ENCODE data around the gene ZNHIT2. TPM values are rescaled to one million over a fixed set of nuclear protein-coding genes. Genes with fewer than 3 reads are reported as not detected.

Gene ZNHIT2
- total and polyA plus RNA-seq, 3 experiments from 2014 or later = 15.2 to 20.1 (median 19.8) TPM

DNA sequence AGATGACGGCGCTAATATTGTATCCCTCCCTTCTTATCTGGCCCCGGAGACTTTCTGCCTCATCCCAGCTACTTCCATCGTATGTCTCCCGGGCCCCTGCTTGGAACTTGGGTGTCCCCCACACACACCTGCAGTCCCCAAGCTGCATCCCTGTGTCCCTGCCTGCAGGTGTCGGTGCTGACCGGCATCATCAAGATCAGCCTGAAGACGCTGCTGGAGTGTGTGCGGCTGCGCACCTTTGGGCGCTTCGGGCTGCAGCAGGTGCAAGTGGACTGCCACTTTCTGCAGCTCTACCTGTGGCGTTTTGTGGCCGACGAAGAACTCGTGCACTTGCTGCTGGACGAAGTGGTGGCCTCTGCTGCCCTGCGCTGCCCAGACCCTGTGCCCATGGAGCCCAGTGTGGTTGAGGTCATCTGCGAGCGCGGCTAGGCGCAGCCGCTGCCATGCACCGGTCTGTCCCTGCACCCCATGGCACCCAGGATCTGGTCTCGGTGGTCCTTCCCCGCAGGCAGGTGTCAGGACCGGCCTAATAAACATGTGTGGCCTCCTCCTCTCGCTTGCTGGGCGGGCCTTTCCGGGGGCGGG is 6.2 kb downstream of the ZNHIT2 start:
- H3K9me3 Mint-ChIP-seq = no peaks in the 10 kb centered on the region
- Histone ChIP-seq H3K4me1 (ENCODE audit: insufficient read depth, low read length) (peaks cover 42% of the 10 kb centered on the region), H3K4me3 (ENCODE audit: low read length) (no peak overlapping the region), H3K36me3 (ENCODE audit: insufficient read depth, low read length) (peaks cover 17% of the 10 kb centered on the region), H3K27ac (ENCODE audit: low read depth, low read length) (no peak overlapping the region), H3K9me3 (ENCODE audit: low read length) (no peaks in the 10 kb centered on the region), H3K27me3 (ENCODE audit: insufficient read depth, low read length, poor library complexity, severe bottlenecking) (no peaks in the 10 kb centered on the region)
- peaks cover 0 to 2% of the 10 kb centered on the region in 2 donors for H3K27me3 Mint-ChIP-seq
- H3K4me3 Mint-ChIP-seq = peak overlapping the region; percentile 83 to 90 (median 87)
- CTCF ChIA-PET = interaction anchor here (0.7 to 6.1 kb wide), 26 partner anchors 10 to 263 kb away, joined by 3 to 104 read pairs (median 4); partner anchors contain the start of genes ARL2, CAPN1, CDC42EP2 and CDCA5
- no peak for DNase-seq
- POLR2A ChIA-PET = interaction anchor here (0.6 to 4.9 kb wide), 11 partner anchors 10 to 385 kb away, joined by 3 to 40 read pairs (median 6); partner anchors contain the start of genes ARL2, CAPN1, FAU and MRPL49
- peaks cover 30 to 50% (median 30%) of the 10 kb centered on the region in 3 donors for H3K4me1 Mint-ChIP-seq
- peak overlapping the region; percentile 67 to 93 (median 86) for H3K27ac Mint-ChIP-seq
- H3K36me3 Mint-ChIP-seq = peaks cover 0 to 35% (median 2%) of the 10 kb centered on the region in 3 donors

DNA sequence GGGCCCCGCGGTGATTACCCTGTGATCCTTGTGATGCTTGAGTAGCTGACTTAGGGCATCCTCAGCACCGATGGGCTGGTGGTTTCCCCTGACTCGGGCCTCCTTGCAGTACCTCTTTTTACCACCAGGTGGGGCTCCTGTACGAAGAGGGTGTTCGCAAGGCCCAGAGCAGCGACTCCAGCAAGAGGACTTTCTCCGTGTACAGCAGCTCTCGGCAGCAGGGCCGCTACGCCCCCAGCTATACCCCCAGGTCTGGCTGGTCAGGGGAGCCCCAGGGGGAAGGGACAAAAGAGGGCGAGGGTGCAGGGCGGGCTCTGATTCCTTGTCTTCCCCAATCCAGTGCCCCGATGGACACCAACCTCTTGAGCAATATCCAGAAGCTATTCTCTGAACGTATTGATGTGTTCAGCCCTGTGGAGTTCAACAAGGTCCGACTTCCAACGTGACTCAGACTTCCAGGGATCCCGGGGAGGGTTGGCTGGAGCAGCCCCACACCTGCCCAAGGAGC is 7.1 kb downstream of the ZNHIT2 start:
- Histone ChIP-seq H3K36me3 (ENCODE audit: insufficient read depth, low read length) (peaks cover 19% of the 10 kb centered on the region), H3K4me1 (ENCODE audit: insufficient read depth, low read length) (peaks cover 33% of the 10 kb centered on the region), H3K4me3 (ENCODE audit: low read length) (no peak overlapping the region), H3K27ac (ENCODE audit: low read depth, low read length) (peak overlapping the region; percentile 15), H3K9me3 (ENCODE audit: low read length) (no peaks in the 10 kb centered on the region), H3K27me3 (ENCODE audit: insufficient read depth, low read length, poor library complexity, severe bottlenecking) (no peaks in the 10 kb centered on the region)
- peaks cover 30 to 46% (median 31%) of the 10 kb centered on the region in 3 donors for H3K4me1 Mint-ChIP-seq
- ChIA-PET CTCF (interaction anchor here (0.7 to 6.1 kb wide), 22 partner anchors 10 to 345 kb away, joined by 3 to 104 read pairs (median 4); partner anchors contain the start of genes ARL2, CAPN1, CDC42EP2 and CDCA5), POLR2A (interaction anchor here (0.5 to 4.9 kb wide), 8 partner anchors 10 to 358 kb away, joined by 3 to 40 read pairs (median 4); partner anchors contain the start of genes ARL2, FAU, MRPL49 and VPS51)
- DNase-seq = peak; percentile 84 to 95 (median 92)
- peak overlapping the region; percentile 50 to 95 (median 86) for H3K27ac Mint-ChIP-seq
- peaks cover 0 to 2% of the 10 kb centered on the region in 2 donors for H3K27me3 Mint-ChIP-seq
- H3K9me3 Mint-ChIP-seq = no peaks in the 10 kb centered on the region
- peak overlapping the region in 5 of 7 donors; percentile 29 to 84 (median 57) for H3K4me3 Mint-ChIP-seq
- H3K36me3 Mint-ChIP-seq = peaks cover 0 to 37% (median 8%) of the 10 kb centered on the region in 3 donors

DNA sequence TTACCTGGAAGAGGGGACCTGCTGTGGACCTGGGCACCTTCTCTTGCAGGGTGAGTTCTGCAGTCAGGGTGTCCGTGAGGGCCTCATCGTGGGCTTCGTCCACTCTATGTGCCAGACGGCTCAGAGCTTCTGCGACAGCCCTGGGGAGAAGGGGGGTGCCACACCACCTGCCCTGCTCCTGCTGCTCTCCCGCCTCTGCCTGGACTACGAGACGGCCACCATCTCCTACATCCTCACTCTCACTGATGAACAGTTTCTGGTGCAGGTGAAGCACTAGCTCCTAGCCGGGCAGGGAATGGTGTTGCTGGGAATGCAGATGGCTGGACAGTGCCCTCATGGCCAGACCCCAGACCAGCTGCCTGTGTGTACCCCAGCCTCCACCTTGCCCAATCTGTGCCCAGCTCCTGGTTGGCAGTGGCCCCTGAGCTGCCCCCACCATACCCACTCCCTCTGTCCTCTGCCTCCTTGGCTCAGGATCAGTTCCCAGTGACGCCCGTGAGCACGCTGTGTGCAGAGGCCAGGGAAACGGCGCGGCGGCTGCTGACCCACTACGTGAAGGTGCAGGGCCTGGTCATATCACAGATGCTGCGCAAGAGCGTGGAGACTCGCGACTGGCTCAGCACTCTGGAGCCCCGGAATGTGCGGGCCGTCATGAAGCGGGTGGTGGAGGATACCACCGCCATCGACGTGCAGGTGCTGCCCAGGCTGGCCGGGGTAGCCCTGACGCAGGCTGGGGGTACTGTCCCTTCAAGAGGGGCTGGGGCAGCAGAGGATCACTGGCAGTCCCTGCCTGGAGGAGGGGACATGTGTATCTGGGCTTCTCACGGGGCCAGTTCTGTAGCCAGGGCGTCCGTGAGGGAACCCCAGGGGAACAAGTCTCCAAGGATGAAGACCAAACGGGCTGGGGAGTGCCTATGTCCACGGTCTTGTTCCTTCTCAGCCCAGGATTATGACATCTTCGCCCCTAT is 8.0 kb downstream of the ZNHIT2 start:
- Mint-ChIP-seq H3K9me3 (no peaks in the 10 kb centered on the region), H3K27me3 (peaks cover 0 to 2% of the 10 kb centered on the region in 2 donors), H3K36me3 (peaks cover 0 to 43% (median 9%) of the 10 kb centered on the region in 3 donors), H3K4me3 (peak overlapping the region in 1 of 7 donors; percentile 84), H3K4me1 (peaks cover 33 to 44% (median 33%) of the 10 kb centered on the region in 3 donors), H3K27ac (peak overlapping the region; percentile 50 to 95 (median 86))
- Histone ChIP-seq H3K4me3 (ENCODE audit: low read length) (no peak overlapping the region), H3K9me3 (ENCODE audit: low read length) (no peaks in the 10 kb centered on the region), H3K4me1 (ENCODE audit: insufficient read depth, low read length) (peaks cover 32% of the 10 kb centered on the region), H3K27me3 (ENCODE audit: insufficient read depth, low read length, poor library complexity, severe bottlenecking) (no peaks in the 10 kb centered on the region), H3K36me3 (ENCODE audit: insufficient read depth, low read length) (peaks cover 21% of the 10 kb centered on the region), H3K27ac (ENCODE audit: low read depth, low read length) (no peak overlapping the region)
- ChIA-PET POLR2A (interaction anchor here (0.5 to 4.9 kb wide), 6 partner anchors 8 to 13 kb away, joined by 4 to 40 read pairs (median 5); partner anchors contain the start of genes FAU, MRPL49, VPS51 and ZNHIT2), CTCF (interaction anchor here (0.9 to 6.1 kb wide), 15 partner anchors 8 to 344 kb away, joined by 3 to 104 read pairs (median 4); partner anchors contain the start of genes ARL2, CAPN1, CDCA5 and FAU)
- no peak for DNase-seq

- Histone ChIP-seq H3K4me1 (ENCODE audit: insufficient read depth, low read length) (peaks cover 27% of the 10 kb centered on the region), H3K4me3 (ENCODE audit: low read length) (no peak overlapping the region), H3K9me3 (ENCODE audit: low read length) (no peaks in the 10 kb centered on the region), H3K27ac (ENCODE audit: low read depth, low read length) (no peak overlapping the region), H3K27me3 (ENCODE audit: insufficient read depth, low read length, poor library complexity, severe bottlenecking) (no peaks in the 10 kb centered on the region), H3K36me3 (ENCODE audit: insufficient read depth, low read length) (peaks cover 21% of the 10 kb centered on the region)
- ChIA-PET CTCF (interaction anchor here (0.6 to 6.1 kb wide), 5 partner anchors 9 to 27 kb away, joined by 3 to 104 read pairs (median 3); partner anchors contain the start of genes FAU, MRPL49, VPS51 and ZNHIT2), POLR2A (interaction anchor here (0.6 to 1.9 kb wide), 3 partner anchors 9 to 27 kb away, joined by 4 to 5 read pairs (median 5); partner anchors contain the start of genes VPS51 and ZNHIT2)
- no peak for DNase-seq
- Mint-ChIP-seq H3K27ac (no peak overlapping the region), H3K27me3 (peaks cover 0 to 2% of the 10 kb centered on the region in 2 donors), H3K36me3 (peaks cover 0 to 48% (median 9%) of the 10 kb centered on the region in 3 donors), H3K9me3 (no peaks in the 10 kb centered on the region), H3K4me3 (no peak overlapping the region), H3K4me1 (peaks cover 30 to 42% (median 31%) of the 10 kb centered on the region in 3 donors)
These were observed 8.9 kb downstream of the ZNHIT2 start for GRCh38 chr11:65108469-65109123.

DNA sequence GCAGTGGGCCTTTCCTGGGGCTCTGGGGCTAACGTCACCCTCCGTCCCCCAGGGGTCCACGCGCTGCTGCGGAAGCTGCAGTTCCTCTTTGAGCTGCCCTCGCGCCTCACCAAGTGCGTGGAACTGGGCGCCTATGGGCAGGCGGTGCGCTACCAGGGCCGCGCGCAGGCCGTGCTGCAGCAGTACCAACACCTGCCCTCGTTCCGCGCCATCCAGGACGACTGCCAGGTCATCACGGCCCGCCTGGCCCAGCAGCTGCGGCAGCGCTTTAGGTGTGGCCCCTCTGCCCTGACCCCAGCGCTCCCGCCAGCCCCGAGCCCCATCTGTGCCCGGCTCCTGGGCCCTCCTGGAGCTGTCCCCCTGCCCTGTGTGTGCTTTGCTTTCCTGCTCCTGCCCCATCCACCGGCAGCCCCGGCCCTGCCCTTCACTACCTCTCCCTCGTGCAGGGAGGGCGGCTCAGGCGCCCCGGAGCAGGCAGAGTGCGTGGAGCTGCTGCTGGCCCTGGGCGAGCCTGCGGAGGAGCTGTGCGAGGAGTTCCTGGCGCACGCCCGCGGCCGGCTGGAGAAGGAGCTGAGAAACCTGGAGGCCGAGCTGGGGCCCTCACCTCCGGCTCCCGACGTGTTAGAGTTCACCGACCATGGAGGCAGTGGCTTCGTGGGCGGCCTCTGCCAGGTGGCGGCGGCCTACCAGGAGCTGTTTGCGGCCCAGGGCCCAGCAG is 9.6 kb downstream of the ZNHIT2 start:
- H3K9me3 ChIP-seq (ENCODE audit: low read length) = no peaks in the 10 kb centered on the region
- Mint-ChIP-seq H3K4me1 (peaks cover 23 to 42% (median 31%) of the 10 kb centered on the region in 3 donors), H3K4me3 (no peak overlapping the region), H3K27me3 (peaks cover 0 to under 1% of the 10 kb centered on the region in 2 donors), H3K36me3 (peaks cover 0 to 55% (median 9%) of the 10 kb centered on the region in 3 donors), H3K27ac (no peak overlapping the region), H3K9me3 (no peaks in the 10 kb centered on the region)
- no peak overlapping the region for H3K27ac ChIP-seq (ENCODE audit: low read depth, low read length)
- H3K36me3 ChIP-seq (ENCODE audit: insufficient read depth, low read length) = peaks cover 21% of the 10 kb centered on the region
- peaks cover 20% of the 10 kb centered on the region for H3K4me1 ChIP-seq (ENCODE audit: insufficient read depth, low read length)
- no peak overlapping the region for H3K4me3 ChIP-seq (ENCODE audit: low read length)
- CTCF ChIA-PET = interaction anchor here (0.6 to 1.2 kb wide), 2 partner anchors 9 to 27 kb away, joined by 3 read pairs; partner anchors contain the start of gene ZNHIT2
- no peaks in the 10 kb centered on the region for H3K27me3 ChIP-seq (ENCODE audit: insufficient read depth, low read length, poor library complexity, severe bottlenecking)
- POLR2A ChIA-PET = interaction anchor here (0.9 to 1.9 kb wide), 2 partner anchors 11 to 28 kb away, joined by 4 to 5 read pairs; partner anchors contain the start of gene VPS51
- DNase-seq = no peak

DNA sequence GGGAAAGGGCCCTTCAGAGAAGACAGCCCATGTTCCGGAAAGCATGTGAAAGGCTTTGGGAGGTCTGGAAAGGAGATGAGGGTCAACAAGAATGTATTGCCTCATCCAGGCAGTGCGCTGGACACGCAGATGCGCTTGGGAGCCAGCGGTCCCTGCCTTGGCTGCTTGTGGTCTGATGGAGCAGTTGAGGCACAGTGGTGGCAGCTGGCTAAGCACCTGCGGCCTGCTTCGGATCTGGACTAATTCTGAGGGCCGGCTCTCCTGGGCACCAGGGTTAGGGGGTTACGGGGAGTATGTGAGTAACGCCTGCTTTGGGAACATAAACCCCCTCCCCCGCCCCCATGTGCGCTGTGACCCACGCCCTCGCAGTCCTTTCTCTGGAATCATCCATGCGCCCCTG is 10.4 kb downstream of the ZNHIT2 start:
- ChIA-PET CTCF (no interaction called here), POLR2A (no interaction called here)
- Mint-ChIP-seq H3K27ac (peak overlapping the region in 2 of 8 donors; percentile 68 to 83), H3K27me3 (no peaks in the 10 kb centered on the region), H3K9me3 (no peaks in the 10 kb centered on the region), H3K4me3 (no peak overlapping the region), H3K4me1 (peaks cover 23 to 37% (median 31%) of the 10 kb centered on the region in 3 donors), H3K36me3 (peaks cover 0 to 62% (median 9%) of the 10 kb centered on the region in 3 donors)
- Histone ChIP-seq H3K4me3 (ENCODE audit: low read length) (no peak overlapping the region), H3K27ac (ENCODE audit: low read depth, low read length) (no peak overlapping the region), H3K4me1 (ENCODE audit: insufficient read depth, low read length) (peaks cover 17% of the 10 kb centered on the region), H3K36me3 (ENCODE audit: insufficient read depth, low read length) (peaks cover 21% of the 10 kb centered on the region), H3K9me3 (ENCODE audit: low read length) (no peaks in the 10 kb centered on the region), H3K27me3 (ENCODE audit: insufficient read depth, low read length, poor library complexity, severe bottlenecking) (no peaks in the 10 kb centered on the region)
- DNase-seq = no peak
